Caco-2 (cell line): ENCODE results near the gene SHROOM1. TPM values are rescaled to one million over a fixed set of nuclear protein-coding genes. Genes with fewer than 3 reads are reported as not detected.

Source experiments
- BruUV-seq: library from RNA; stranded (reverse); fragments of 400-500 nt; replicated peaks from 2 replicates; lab custom pipeline; 2021; lab: Mats Ljungman, UMichigan
- CTCF ChIA-PET: fragments of 300-600 bp; sonication (Branson Sonifier 250); formaldehyde crosslinking; loops from one replicate; lab custom pipeline; 2022; ENCODE audit warnings: antibody characterized with exemption; lab: Charles Lee
- POLR2A ChIA-PET: fragments of 300-600 bp; sonication (Branson Sonifier 250); formaldehyde crosslinking; loops from one replicate; lab custom pipeline; 2022; ENCODE audit warnings: antibody characterized with exemption; lab: Charles Lee
- DNase-seq, 2 experiments: peaks; one replicate each; pipeline versions ENCODE4 v3.0.0 to v3.0.0-alpha.2; 2020 to 2022
- H3K27me3 ChIP-seq: replicated peaks from 2 replicates; pipeline ENCODE4 v1.6.0; 2011; ENCODE audit warnings: low read length; ENCODE audit not compliant: control insufficient read depth, insufficient read depth
- H3K36me3 ChIP-seq: 2 replicates; pipeline ENCODE4 v1.5.1; 2011; ENCODE audit warnings: low read length; ENCODE audit not compliant: control insufficient read depth, insufficient read depth
- H3K4me1 ChIP-seq: fragments of 250-450 bp; sonication (Bioruptor Pico); 2 replicates; pipeline ENCODE4 v1.5.1; 2020; ENCODE audit warnings: mild to moderate bottlenecking
- H3K4me3 ChIP-seq: 2 replicates; pipeline ENCODE4 v1.5.1; 2011; ENCODE audit warnings: low read depth, mild to moderate bottlenecking, control low read depth, low read length
- H3K9me3 ChIP-seq: fragments of 250-450 bp; sonication (Bioruptor Pico); 2 replicates; pipeline ENCODE4 v1.5.1; 2020; ENCODE audit warnings: mild to moderate bottlenecking, moderate library complexity
- H3K27ac Mint-ChIP-seq: one replicate; pipeline ENCODE4 v1.8.0; 2022; ENCODE audit warnings: mixed read lengths; ENCODE audit not compliant: unreplicated experiment
- H3K27me3 Mint-ChIP-seq: one replicate; pipeline ENCODE4 v1.8.0; 2022; ENCODE audit warnings: mixed read lengths; ENCODE audit not compliant: insufficient read depth, unreplicated experiment
- H3K36me3 Mint-ChIP-seq: one replicate; pipeline ENCODE4 v1.8.0; 2022; ENCODE audit warnings: mild to moderate bottlenecking, mixed read lengths; ENCODE audit not compliant: insufficient read depth, unreplicated experiment
- H3K4me1 Mint-ChIP-seq: one replicate; pipeline ENCODE4 v1.8.0; 2022; ENCODE audit warnings: low read depth, mixed read lengths; ENCODE audit not compliant: unreplicated experiment
- H3K4me3 Mint-ChIP-seq: one replicate; pipeline ENCODE4 v1.8.0; 2022; ENCODE audit warnings: mild to moderate bottlenecking, moderate library complexity, mixed read lengths; ENCODE audit not compliant: unreplicated experiment
- H3K9me3 Mint-ChIP-seq: one replicate; pipeline ENCODE4 v1.8.0; 2022; ENCODE audit warnings: mixed read lengths; ENCODE audit not compliant: unreplicated experiment
- CTCF ChIP-seq, 2 experiments: fragments of 200-600 bp in 1 of 2; IDR thresholded peaks; 1 replicate in 1 of 2; 2 replicates in 1 of 2; pipeline versions ENCODE4 v1.5.1 to v1.8.0; 2011 to 2022; ENCODE audit warnings: antibody characterized with exemption in 1 of 2, control low read depth in 1 of 2, inconsistent platforms in 1 of 2, low read depth in 1 of 2, low read length in 1 of 2, mild to moderate bottlenecking in 1 of 2, moderate library complexity in 1 of 2; ENCODE audit not compliant: insufficient read depth in 1 of 2, severe bottlenecking in 1 of 2, unreplicated experiment in 1 of 2
- intact Hi-C: fragments of 100-400 bp; cut with micrococcal nuclease; formaldehyde crosslinking; loops from one replicate; pipeline ENCODE4 v1.10.0; 2022; ENCODE audit not compliant: unreplicated experiment
- total RNA-seq: library from RNA; stranded (reverse); gene quantifications from 2 replicates; pipeline ENCODE4 v1.2.3, GENCODE V29; 2022

SHROOM1 gene
- total RNA-seq, 1 experiment from 2014 or later: 17.4 TPM

GRCh38 chr5:132823481-132824050 lies 6.9 kb downstream of the SHROOM1 start:
- CTCF ChIA-PET: interaction anchor here (0.9 kb wide), 1 partner anchor 16 kb away, joined by 3 read pairs; no protein-coding TSS in a partner anchor
- Histone ChIP-seq H3K9me3 (no peaks in the 10 kb centered on the region), H3K4me3 (no peak overlapping the region), H3K4me1 (no peaks in the 10 kb centered on the region; the same call in 1 of the 2 replicates), H3K36me3 (no peaks in the 10 kb centered on the region; the same call in 1 of the 2 replicates), H3K27me3 (no peaks in the 10 kb centered on the region)
- H3K36me3 Mint-ChIP-seq: no peaks in the 10 kb centered on the region
- POLR2A ChIA-PET: no interaction called here
- H3K27me3 Mint-ChIP-seq: no peaks in the 10 kb centered on the region
- intact Hi-C loops: loop anchor here (5.0 kb wide), 1 partner anchor 161 kb away; no protein-coding TSS in a partner anchor
- H3K27ac Mint-ChIP-seq: no peak overlapping the region
- TF ChIP-seq CTCF (IDR thresholded peaks at IDR 0.05; ENCODE audit: insufficient read depth in 1 of 2, low read depth in 1 of 2, low read length in 1 of 2, severe bottlenecking in 1 of 2, unreplicated experiment in 1 of 2): no peak
- no peak overlapping the region for H3K4me3 Mint-ChIP-seq
- DNase-seq: no peak
- no peaks in the 10 kb centered on the region for H3K9me3 Mint-ChIP-seq
- no TSS peak for BruUV-seq
- H3K4me1 Mint-ChIP-seq: no peaks in the 10 kb centered on the region

- BruUV-seq: no TSS peak
- H3K27me3 ChIP-seq: no peaks in the 10 kb centered on the region
- Mint-ChIP-seq H3K27ac (no peak overlapping the region), H3K9me3 (no peaks in the 10 kb centered on the region), H3K27me3 (no peaks in the 10 kb centered on the region), H3K4me3 (no peak overlapping the region), H3K4me1 (no peaks in the 10 kb centered on the region), H3K36me3 (no peaks in the 10 kb centered on the region)
- no peak for DNase-seq
- CTCF ChIA-PET: interaction anchor here (0.9 to 4.0 kb wide), 2 partner anchors 15 to 16 kb away, joined by 3 to 115 read pairs; no protein-coding TSS in a partner anchor
- no peaks in the 10 kb centered on the region; the same call in 1 of the 2 replicates for H3K36me3 ChIP-seq
- H3K4me1 ChIP-seq: no peaks in the 10 kb centered on the region; the same call in 1 of the 2 replicates
- POLR2A ChIA-PET: no interaction called here
- no peak overlapping the region for H3K4me3 ChIP-seq
- intact Hi-C loops: loop anchor here (5.0 kb wide), 1 partner anchor 161 kb away; no protein-coding TSS in a partner anchor
- TF ChIP-seq CTCF (IDR thresholded peaks at IDR 0.05; ENCODE audit: insufficient read depth in 1 of 2, low read depth in 1 of 2, low read length in 1 of 2, severe bottlenecking in 1 of 2, unreplicated experiment in 1 of 2): no peak
- H3K9me3 ChIP-seq: no peaks in the 10 kb centered on the region
These were observed 7.6 kb downstream of the SHROOM1 start for GRCh38 chr5:132822650-132823480.

- DNase-seq: no peak
- Histone ChIP-seq H3K4me1 (no peaks in the 10 kb centered on the region; the same call in none of the 2 replicates), H3K36me3 (no peaks in the 10 kb centered on the region; the same call in 1 of the 2 replicates), H3K27me3 (no peaks in the 10 kb centered on the region), H3K4me3 (no peak overlapping the region), H3K9me3 (no peaks in the 10 kb centered on the region)
- H3K4me1 Mint-ChIP-seq: no peaks in the 10 kb centered on the region
- no peak for TF ChIP-seq CTCF (IDR thresholded peaks at IDR 0.05; ENCODE audit: insufficient read depth in 1 of 2, low read depth in 1 of 2, low read length in 1 of 2, severe bottlenecking in 1 of 2, unreplicated experiment in 1 of 2)
- no peaks in the 10 kb centered on the region for H3K9me3 Mint-ChIP-seq
- H3K27ac Mint-ChIP-seq: no peak overlapping the region
- POLR2A ChIA-PET: no interaction called here
- no peak overlapping the region for H3K4me3 Mint-ChIP-seq
- no peaks in the 10 kb centered on the region for H3K36me3 Mint-ChIP-seq
- no peaks in the 10 kb centered on the region for H3K27me3 Mint-ChIP-seq
- CTCF ChIA-PET: interaction anchor here (4.0 to 7.5 kb wide), 2 partner anchors 14 to 67 kb away, joined by 115 to 141 read pairs; no protein-coding TSS in a partner anchor
- intact Hi-C loops: loop anchor here (2.0 to 5.0 kb wide), 2 partner anchors 45 to 159 kb away; partner anchors contain the start of gene SEPTIN8
- BruUV-seq: no TSS peak
These were observed 8.7 kb downstream of the SHROOM1 start for GRCh38 chr5:132821791-132822190.
